Muscle of leg (tissue), 11 donors: ENCODE measurements around the gene PATE4. TPM values are rescaled to one million over a fixed set of nuclear protein-coding genes. Genes with fewer than 3 reads are reported as not detected.

Experiments used
- DNase-seq: peaks from one replicate; pipeline ENCODE4 v3.0.0; 2013
- H3K27ac ChIP-seq: one replicate; pipeline ENCODE4 v1.5.1; 2013; ENCODE audit warnings: mild to moderate bottlenecking, low read length, control low read depth
- H3K27me3 ChIP-seq: one replicate; pipeline ENCODE4 v1.6.1; 2013; ENCODE audit warnings: low read length; ENCODE audit not compliant: control insufficient read depth, insufficient read depth
- H3K36me3 ChIP-seq: one replicate; pipeline ENCODE4 v1.6.1; 2013; ENCODE audit warnings: low read length; ENCODE audit not compliant: control insufficient read depth, insufficient read depth
- H3K4me1 ChIP-seq: one replicate; pipeline ENCODE4 v1.6.1; 2013; ENCODE audit warnings: low read length; ENCODE audit not compliant: control insufficient read depth, insufficient read depth
- H3K4me3 ChIP-seq: one replicate; pipeline ENCODE4 v1.5.1; 2013; ENCODE audit warnings: low read length, control low read depth
- H3K9me3 ChIP-seq: replicated peaks from 2 replicates; pipeline ENCODE4 v1.6.1; 2013; ENCODE audit warnings: low read depth, low read length; ENCODE audit not compliant: control insufficient read depth
- WGBS: methylation state at CpG from one replicate; pipeline ENCODE4 v1.1.5; 2013; ENCODE audit warnings: missing lambda C conversion rate; ENCODE audit not compliant: insufficient coverage; 5-methylcytosine and 5-hydroxymethylcytosine counted together
- polyA plus RNA-seq, 8 donors: library from polyadenylated mRNA; unstranded; fragments of 120-200 nt; gene quantifications; one replicate each; pipeline versions ENCODE4 v1.2.1 to v1.2.3, GENCODE V29; 2013; ENCODE audit warnings: inconsistent platforms in 1 of 8, low replicate concordance in 1 of 8; ENCODE audit not compliant: insufficient read length in 8 of 8, insufficient read depth in 1 of 8
- total RNA-seq: library from RNA; stranded (reverse); fragments of 120-200 nt; gene quantifications from one replicate; pipeline ENCODE4 v1.2.4, GENCODE V29; 2013

The PATE4 gene
- total and polyA plus RNA-seq, 9 donors = 0.09 to 0.25 (median 0.12) TPM; not detected in 6

DNA sequence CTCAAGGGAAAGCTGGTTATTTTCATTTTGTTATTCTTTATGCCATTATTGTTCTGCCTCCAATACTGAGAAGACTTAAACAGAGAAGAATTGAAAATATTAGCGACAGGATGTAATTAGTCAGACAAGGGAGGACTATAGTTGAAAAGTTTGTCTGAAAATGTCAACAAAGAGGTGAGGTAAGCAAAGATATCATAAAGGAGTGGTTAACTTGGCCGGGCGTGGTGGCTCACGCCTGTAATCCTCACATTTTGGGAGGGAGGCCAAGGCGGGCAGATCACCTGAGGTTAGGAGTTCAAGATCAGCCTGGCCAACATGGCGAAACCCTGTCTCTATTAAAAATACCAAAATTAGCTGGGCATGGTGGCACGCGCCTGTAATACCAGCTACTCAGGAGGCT lies 50.3 kb downstream of the PATE4 start:
- Histone ChIP-seq H3K27me3 (no peaks in the 10 kb centered on the region), H3K27ac (no peak overlapping the region), H3K9me3 (no peaks in the 10 kb centered on the region), H3K4me3 (no peak overlapping the region), H3K36me3 (no peaks in the 10 kb centered on the region), H3K4me1 (peaks cover 7% of the 10 kb centered on the region)
- WGBS = 78% methylated on average over 8 of the region's 8 CpGs
- DNase-seq = no peak

DNA sequence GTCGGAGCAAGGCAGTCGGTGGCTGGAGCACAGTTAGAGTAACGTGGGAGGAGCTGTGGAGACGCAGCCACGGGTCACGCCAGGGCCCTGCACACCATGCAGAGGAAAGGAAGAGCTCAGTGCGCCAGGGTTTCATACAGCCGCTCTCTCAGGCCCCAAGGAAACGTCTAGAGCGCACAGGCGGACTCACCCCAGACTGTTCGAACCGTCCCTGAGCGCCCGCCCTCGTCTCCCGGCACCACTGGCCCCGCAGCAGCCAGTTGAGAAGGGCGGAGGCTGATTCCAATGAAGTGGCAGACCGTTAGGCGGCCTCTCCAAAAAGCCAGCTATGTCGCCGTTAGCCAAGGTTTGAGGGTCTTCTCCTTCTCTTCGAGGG lies 53.9 kb downstream of the PATE4 start:
- Histone ChIP-seq H3K9me3 (no peaks in the 10 kb centered on the region), H3K4me1 (peaks cover 9% of the 10 kb centered on the region), H3K4me3 (peak overlapping the region; percentile 79), H3K27me3 (no peaks in the 10 kb centered on the region), H3K27ac (peak overlapping the region; percentile 93), H3K36me3 (no peaks in the 10 kb centered on the region)
- peak; percentile 58 for DNase-seq
- 19% methylated on average over 16 of the region's 24 CpGs for WGBS

DNA sequence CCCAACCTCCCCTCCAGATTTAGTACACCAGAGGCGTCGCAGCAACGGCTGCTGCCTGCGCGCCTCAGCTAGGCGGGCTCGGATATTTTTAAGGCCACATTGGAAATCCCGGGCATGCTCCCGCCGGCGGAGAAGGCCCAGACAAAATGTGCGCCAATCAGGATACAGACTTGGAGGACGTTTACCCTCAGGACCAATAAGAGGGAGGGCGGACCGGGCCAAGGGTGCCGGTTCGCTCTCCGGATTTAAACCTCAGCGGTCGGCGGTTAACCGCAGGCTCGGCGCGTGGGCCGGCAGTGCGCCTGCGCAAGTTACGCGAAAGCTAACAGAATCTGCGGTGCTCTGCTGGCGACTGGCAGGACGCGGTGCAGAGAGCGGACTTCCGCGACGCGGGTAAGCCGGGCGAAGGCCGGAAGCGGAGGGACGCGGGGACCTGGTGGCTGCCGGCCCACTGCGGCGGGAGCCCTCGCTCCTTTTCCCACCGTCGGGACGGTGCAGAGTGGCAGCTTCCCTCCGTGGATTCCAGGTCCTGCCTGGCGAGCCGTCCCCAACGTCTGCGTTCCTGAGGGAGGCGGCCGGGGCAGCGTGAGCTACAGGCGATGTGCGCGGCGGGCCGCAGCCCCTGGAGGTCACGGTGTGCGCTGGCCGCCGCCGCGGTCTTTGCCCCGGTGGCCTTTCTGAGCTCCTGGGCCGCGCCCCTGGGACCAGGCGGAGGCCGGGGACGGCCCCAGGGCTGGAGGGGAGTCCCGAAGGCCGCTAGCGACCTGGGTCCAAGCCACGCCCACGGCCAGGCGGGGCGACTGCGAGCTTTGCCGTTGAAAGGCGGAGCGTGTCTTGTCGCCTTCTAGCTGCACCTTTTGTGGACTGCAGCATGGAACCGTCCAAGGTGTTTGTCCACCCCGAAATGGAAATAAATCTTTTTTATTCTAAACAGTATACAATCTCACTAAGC lies 54.5 kb downstream of the PATE4 start, which contains the start of gene HYLS1:
Gene HYLS1 (plus strand): TSS at position 296 of the 952 bp plus-strand sequence. CDS start 11,701 bp downstream, outside the sequence.
- Histone ChIP-seq H3K27me3 (no peaks in the 10 kb centered on the region), H3K27ac (peak within 1 kb of the TSS; percentile 93), H3K36me3 (peaks cover 1% of the 10 kb centered on the region), H3K4me3 (peak within 1 kb of the TSS; percentile 79), H3K4me1 (peaks cover 9% of the 10 kb centered on the region), H3K9me3 (no peaks in the 10 kb centered on the region)
- WGBS = under 1% methylated on average over 87 of the region's 91 CpGs
- peak; percentile 98 for DNase-seq

Other genes with a start within 250 kb of the PATE4 start
- 68.9 TPM for gene STT3A, start 240.5 kb upstream of the PATE4 start, total RNA-seq
- gene STT3A, start 240.5 kb upstream of the PATE4 start, polyA plus RNA-seq = 100 to 1,000 TPM; 109 to 158 (median 115) TPM
- gene CHEK1, start 208.2 kb upstream of the PATE4 start, total RNA-seq = 9.4 TPM
- gene CHEK1, start 208.2 kb upstream of the PATE4 start, polyA plus RNA-seq = 10 to 100 TPM in 3 of 8 donors, 1 to 10 TPM in 5; 7.6 to 16.6 (median 9.7) TPM
- gene ACRV1, start 152.5 kb upstream of the PATE4 start, total RNA-seq = not detected
- gene ACRV1, start 152.5 kb upstream of the PATE4 start, polyA plus RNA-seq = under 1 TPM; 0.26 to 0.78 (median 0.37) TPM
- not detected for gene PATE1, start 87.0 kb upstream of the PATE4 start, total RNA-seq
- gene PATE1, start 87.0 kb upstream of the PATE4 start, polyA plus RNA-seq = not detected
- 0.13 TPM for gene PATE2, start 54.5 kb upstream of the PATE4 start, total RNA-seq
- under 1 TPM in 2 of 8 donors, not detected in 6; 0.07 to 0.17 TPM for gene PATE2, start 54.5 kb upstream of the PATE4 start, polyA plus RNA-seq
- gene PATE3, start 45.2 kb upstream of the PATE4 start, total RNA-seq = not detected
- gene PATE3, start 45.2 kb upstream of the PATE4 start, polyA plus RNA-seq = not detected
- 5.3 TPM for gene HYLS1, start 54.4 kb downstream of the PATE4 start, total RNA-seq
- gene HYLS1, start 54.4 kb downstream of the PATE4 start, polyA plus RNA-seq = 1 to 10 TPM; 5.0 to 7.4 (median 5.9) TPM
- gene PUS3, start 69.9 kb downstream of the PATE4 start, total RNA-seq = 11.0 TPM
- 10 to 100 TPM in 6 of 8 donors, 1 to 10 TPM in 2; 9.6 to 12.7 (median 10.9) TPM for gene PUS3, start 69.9 kb downstream of the PATE4 start, polyA plus RNA-seq
- 0.35 TPM for gene DDX25, start 71.2 kb downstream of the PATE4 start, total RNA-seq
- under 1 TPM; 0.22 to 0.77 (median 0.35) TPM for gene DDX25, start 71.2 kb downstream of the PATE4 start, polyA plus RNA-seq
- 0.27 TPM for gene VSIG10L2, start 112.7 kb downstream of the PATE4 start, total RNA-seq
- under 1 TPM in 2 of 8 donors, not detected in 6; 0.03 to 0.04 TPM for gene VSIG10L2, start 112.7 kb downstream of the PATE4 start, polyA plus RNA-seq
- 42.1 TPM for gene CDON, start 229.6 kb downstream of the PATE4 start, total RNA-seq
- 10 to 100 TPM; 12.5 to 38.0 (median 21.3) TPM for gene CDON, start 229.6 kb downstream of the PATE4 start, polyA plus RNA-seq